T47D (cell line): ENCODE results near the gene KCNJ9.

Experiments used
- DNase-seq, 2 experiments: peaks; one replicate each; pipeline versions ENCODE4 v3.0.0 to v3.0.0-alpha.2; 2011 to 2012; ENCODE audit warnings: low read depth in 1 of 2, low spot score in 1 of 2
- JUND ChIP-seq: IDR thresholded peaks from 2 replicates; pipeline ENCODE4 v1.6.1; 2012; ENCODE audit warnings: low read depth
- in situ Hi-C: cut with HindIII; loops from 2 replicates; pipeline ENCODE4 v1.10.0; 2016; ENCODE audit warnings: low sequenced_read_pairs, low pct_unique_long_range_greater_than_20kb

Gene KCNJ9

DNA sequence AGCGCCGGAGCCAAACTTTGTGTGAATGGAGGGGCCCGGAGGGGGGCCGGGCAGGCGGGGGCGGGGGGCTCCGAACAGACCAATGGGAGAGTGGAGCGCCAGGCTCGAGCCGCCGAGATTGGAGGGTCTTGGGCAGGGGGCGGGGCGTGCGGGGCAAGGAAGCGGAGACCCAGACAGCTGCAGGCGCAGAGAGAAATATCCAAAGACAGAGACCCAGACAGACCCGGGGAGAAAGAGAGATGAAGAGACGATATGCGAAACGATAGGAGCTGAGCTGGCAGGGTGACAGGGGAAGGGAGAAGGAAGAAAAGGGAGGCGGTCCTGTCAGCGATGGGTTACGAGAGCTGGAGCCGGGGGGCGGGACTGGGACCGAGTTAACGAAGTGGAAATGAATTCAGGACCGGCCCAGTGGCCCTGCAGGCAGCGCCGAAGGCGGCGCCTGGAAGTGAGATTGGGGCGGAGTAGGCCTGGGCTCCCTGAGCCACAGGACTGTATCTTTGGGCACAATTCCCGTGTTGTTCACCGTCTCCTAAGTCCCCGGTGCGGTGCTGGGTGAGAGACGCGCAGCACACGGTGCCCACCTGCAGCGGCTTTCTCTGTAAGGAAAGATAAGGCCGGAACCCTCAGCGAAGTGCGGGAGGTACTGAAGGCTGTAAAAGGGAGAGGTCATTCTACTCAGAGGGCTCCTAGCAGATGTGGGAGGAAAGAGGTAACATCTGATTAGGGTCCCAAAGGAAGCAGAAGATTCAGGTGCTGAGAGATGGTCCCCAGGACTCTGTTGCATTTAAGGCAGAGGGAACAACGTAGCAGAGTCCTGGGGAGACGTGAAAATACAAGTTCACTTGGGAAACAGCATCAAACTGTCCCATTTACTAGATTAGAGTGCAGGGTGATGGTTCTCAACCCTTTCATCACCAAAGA lies 10.8 kb upstream of the KCNJ9 start:
- DNase-seq: no peak
- in situ Hi-C loops: no loop called here
- no peak for TF ChIP-seq JUND

DNA sequence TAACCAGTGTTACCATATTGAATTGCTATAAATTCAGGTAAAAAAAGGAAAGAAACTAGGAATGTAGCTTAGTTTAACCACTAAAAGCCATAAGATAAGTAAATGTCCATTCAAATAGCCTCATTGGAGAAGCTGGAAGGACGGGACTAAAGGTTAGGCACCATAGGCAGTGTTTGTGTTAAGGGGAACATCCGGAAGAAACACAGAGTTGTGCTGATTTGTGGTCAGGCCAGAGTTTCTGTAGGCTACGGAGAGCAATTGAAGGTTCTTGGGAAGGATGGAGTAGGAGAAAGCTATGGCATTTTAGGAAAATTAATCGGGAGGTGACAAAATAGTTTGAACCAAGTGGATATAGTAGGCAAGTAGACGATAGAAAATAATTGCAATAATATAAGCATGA lies 10.0 kb upstream of the KCNJ9 start:
- DNase-seq: no peak
- no peak for TF ChIP-seq JUND
- in situ Hi-C loops: no loop called here

DNA sequence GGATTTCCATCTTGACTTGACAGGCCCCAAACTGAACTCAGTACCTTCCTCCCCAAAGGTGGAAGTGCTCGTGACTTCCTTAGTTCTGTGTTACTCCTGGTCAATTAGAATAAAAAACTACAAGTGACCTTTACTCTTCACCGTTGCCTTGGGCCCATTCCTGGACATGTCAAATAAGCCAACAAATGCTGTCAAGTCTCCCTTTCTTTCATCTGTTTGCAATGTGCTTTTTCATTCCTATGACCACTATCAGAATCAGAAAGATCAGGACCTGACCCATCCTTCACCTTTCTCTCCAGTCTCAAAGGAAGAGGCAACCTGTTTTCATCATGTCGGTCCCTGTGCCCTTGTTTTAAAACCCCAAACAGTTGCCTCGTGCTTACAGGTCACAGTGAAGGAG lies 6.5 kb upstream of the KCNJ9 start:
- DNase-seq: no peak
- no peak for TF ChIP-seq JUND
- in situ Hi-C loops: no loop called here

DNA sequence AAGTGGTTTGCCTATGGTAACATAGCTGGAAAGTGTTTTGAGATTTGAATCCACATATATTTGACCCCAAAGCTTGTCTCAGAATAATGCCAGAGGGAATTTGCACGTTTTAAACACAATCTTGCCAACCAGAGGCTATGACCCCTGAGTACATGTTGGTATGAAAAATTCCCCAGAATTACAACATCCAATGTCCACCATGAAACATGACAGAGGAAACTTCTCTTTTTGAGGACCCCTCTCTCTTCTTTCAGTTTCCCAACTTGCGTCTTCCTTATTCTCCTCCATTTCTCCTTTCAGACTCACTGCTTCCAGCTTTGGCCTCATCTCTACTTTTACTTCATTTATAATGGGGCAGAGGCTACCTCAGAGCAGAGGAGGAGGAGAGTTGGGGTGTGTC lies 5.5 kb upstream of the KCNJ9 start:
- no peak for DNase-seq
- no peak for TF ChIP-seq JUND
- in situ Hi-C loops: no loop called here

DNA sequence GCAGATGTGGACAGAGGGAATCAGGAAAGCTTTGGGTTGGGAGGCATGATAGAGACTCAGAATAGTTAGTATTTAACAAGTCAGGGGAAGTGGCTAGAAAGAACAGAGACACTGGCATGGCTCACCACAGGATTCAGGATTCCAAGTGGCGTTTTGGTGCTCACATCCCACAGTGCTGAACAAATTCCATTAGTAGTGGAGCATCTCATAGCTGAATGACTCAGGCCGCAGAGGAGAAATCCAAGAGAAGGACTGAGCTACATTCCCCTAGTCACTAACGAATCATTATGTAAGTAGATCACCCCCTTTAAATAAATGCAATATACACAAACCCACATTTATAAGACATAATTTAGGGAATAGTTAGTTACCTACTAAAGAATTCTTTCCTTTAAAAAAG lies 5.0 kb upstream of the KCNJ9 start:
- DNase-seq: no peak
- in situ Hi-C loops: no loop called here
- TF ChIP-seq JUND: no peak

DNA sequence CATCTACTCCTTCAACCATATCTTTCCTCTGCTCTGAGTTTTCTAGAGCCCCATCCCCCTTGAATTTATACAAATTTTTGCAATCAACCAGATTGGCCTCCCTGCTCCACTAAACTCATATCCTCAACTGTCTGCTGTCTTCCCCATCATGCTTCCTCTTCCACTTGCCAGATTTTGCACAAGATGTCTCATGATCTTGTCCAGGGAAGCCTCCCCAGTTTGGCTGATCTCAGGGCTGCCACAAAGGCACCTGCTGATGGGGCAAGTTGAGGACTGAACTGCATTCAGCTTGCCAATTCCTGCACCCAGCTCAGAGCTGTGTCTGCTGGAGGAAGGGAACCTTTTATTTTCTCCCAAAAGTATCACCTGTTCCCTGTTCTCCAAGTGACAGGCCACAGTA lies 3.9 kb upstream of the KCNJ9 start:
- no peak for TF ChIP-seq JUND
- in situ Hi-C loops: no loop called here

DNA sequence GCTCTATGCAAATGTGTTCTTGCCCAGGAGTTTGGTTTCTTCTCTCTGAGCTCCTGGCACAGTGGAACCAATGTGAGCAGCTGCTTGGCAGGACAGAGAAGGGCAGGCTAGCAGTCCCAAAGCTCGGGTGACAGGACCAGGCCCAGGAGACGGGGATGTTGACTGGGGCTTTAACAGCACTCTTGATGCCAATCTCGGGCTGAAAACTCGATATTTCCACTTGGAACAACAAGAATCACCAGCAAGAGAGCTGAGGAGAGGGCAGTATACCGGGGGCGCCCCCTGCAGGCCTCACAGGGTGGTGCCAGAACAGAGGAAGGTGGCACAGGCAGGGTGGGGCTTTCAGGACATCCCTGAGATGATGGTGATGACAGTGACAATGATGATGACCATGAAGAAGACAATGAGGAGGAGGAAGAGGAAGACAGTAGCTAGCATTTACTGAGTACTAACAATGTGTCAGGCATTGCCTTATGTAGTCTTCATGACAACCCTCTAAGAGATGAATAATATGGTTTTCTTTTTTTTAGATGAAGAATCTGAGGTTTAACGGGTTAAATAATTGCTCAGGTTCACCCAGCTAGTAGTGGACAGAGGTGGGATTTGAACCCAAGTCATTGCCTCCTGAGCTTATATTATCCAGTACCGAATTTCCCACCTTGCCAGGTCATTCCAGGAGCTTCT lies 2.7 kb upstream of the KCNJ9 start:
- no peak for TF ChIP-seq JUND
- peak in 1 of 2 experiments; percentile 69 for DNase-seq
- in situ Hi-C loops: no loop called here

More for the DNA sequence above, 3.9 kb upstream of the KCNJ9 start:
- DNase-seq: no peak

DNA sequence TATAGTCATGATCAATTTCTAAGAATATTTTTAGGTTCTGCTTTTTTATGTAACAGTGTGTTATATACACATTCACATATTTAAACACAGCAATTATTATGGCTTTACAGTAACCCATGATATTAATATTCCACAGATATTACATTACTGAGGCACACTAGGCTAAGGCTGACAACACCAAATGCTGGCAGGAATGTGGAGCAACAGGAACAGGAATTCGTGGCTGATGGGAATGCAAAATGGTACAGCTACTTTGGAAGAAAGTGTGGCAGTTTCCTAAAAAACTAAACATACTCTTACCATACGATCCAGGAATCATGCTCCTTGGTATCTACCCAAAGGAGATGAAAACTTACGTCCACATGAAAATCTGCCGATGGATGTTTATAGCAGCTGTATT lies 1.9 kb upstream of the KCNJ9 start:
- DNase-seq: no peak
- no peak for TF ChIP-seq JUND
- in situ Hi-C loops: no loop called here

DNA sequence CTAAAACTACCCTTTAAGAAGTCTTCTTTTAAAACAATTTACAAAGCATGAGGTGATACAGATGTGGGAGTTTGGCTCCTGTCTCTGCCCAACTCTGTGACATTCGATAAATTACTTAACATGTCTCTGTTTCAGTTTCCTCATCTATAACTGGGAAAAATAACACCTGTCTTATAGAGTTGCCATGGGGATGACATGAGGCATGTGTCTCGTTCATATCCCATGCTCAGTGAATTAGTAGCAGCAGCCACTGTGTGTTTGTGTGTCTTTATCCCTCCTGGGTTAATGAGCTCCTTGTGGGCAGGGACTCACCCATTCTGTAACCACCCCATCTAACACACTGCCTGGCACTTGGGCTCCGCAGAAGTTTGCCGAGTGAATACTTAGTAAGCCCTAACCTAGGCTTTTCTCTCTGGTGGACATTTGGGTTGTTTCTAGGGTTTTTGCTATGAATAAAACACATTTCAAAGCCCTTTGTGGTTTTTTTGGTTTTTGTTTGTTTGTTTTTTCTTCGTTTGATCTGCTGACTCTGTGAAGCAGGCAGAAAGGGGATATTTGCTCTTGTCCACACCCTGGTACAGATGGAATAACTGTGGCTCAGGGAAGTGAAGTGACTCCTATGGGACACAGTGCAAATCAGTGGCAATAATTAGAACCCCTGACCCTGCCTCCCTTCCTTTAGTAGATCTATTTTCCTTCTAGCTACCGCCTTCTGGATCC lies 797 bp upstream of the KCNJ9 start:
- no peak for TF ChIP-seq JUND

DNA sequence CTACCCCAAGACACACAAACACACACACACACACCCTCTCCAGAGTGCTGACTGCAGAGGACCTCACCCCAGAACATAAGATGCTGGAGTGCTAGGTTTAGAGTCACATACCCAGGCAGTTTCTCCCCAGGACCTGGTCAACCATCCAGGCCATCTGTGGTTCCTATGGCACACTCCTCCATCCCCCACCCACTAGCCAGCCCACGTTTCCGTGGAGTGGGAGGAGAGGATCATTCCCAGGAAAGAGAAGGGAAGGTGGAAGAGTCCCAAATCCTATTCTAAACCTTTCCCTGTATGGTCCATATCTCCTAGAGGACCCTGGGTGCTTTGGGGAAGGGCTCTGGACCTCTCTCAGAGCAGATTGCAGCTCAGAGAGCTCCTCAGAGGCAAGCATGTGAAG lies 1.1 kb downstream of the KCNJ9 start:
- in situ Hi-C loops: no loop called here
- DNase-seq: no peak
- no peak for TF ChIP-seq JUND

More for the DNA sequence above, 797 bp upstream of the KCNJ9 start:
- no peak for DNase-seq
- in situ Hi-C loops: no loop called here

DNA sequence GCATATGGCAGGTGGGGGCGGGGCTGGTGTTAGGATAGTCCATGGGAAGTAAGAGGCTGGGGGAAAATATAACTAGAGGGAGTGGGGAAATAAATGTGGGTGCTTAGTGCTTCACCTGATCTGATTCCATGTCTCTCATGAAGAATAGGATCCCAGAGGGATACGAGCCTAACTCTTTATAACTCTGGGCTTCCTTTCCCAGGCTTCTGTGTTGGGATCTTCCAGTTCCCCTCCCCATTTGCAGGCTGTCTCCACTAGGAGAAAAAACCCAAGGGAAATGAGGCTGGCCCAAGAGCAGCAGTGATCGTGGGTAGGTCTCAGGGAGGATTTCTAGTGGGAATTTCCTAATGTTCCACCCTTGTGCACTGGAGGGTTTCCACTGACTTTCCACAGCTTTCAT lies 1.6 kb downstream of the KCNJ9 start:
- in situ Hi-C loops: no loop called here
- no peak for DNase-seq
- TF ChIP-seq JUND: no peak

DNA sequence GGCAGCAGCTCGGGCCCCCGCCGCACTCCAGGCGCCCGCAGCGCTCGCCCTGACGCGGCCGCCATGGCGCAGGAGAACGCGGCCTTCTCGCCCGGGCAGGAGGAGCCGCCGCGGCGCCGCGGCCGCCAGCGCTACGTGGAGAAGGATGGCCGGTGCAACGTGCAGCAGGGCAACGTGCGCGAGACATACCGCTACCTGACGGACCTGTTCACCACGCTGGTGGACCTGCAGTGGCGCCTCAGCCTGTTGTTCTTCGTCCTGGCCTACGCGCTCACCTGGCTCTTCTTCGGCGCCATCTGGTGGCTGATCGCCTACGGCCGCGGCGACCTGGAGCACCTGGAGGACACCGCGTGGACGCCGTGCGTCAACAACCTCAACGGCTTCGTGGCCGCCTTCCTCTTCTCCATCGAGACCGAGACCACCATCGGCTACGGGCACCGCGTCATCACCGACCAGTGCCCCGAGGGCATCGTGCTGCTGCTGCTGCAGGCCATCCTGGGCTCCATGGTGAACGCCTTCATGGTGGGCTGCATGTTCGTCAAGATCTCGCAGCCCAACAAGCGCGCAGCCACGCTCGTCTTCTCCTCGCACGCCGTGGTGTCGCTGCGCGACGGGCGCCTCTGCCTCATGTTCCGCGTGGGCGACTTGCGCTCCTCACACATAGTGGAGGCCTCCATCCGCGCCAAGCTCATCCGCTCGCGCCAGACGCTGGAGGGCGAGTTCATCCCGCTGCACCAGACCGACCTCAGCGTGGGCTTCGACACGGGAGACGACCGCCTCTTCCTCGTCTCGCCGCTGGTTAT lies 2.8 kb downstream of the KCNJ9 start:
- in situ Hi-C loops: no loop called here

More for the DNA sequence above, 2.8 kb downstream of the KCNJ9 start:
- peak; percentile 87 to 93 for DNase-seq
- no peak for TF ChIP-seq JUND
